ENCODE data around the gene PSTPIP1. TPM values are rescaled to one million over a fixed set of nuclear protein-coding genes. Genes with fewer than 3 reads are reported as not detected.

Gene PSTPIP1
- total RNA-seq, 1 donor from 2014 or later, result 4.3 TPM

DNA sequence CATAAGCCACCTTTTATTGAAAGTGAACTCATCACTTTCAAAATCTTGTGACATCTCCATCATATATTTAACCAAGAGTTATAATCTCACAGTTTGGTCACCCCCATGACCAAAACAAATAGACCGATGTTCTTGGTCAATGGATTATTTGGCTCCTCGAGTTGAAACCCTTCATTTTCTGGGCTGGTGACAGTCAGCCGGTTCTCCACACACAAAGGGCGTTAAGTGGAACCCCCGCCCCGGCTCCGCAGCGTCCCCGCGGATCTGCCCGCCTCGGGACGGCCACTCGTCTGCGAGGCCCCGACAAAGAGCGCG lies 75.2 kb downstream of the PSTPIP1 start:
- no peak for DNase-seq

GRCh38 chr15:77070495-77071304 lies 75.8 kb downstream of the PSTPIP1 start, which contains the start of gene TSPAN3:
Gene TSPAN3, minus strand, starts transcription at chr15:77071109. Its CDS starts 155 bp downstream, at chr15:77070954.
- DNase-seq, result peak; percentile 93

- DNase-seq, result no peak
These were observed 76.6 kb downstream of the PSTPIP1 start for GRCh38 chr15:77071305-77072223.

DNA sequence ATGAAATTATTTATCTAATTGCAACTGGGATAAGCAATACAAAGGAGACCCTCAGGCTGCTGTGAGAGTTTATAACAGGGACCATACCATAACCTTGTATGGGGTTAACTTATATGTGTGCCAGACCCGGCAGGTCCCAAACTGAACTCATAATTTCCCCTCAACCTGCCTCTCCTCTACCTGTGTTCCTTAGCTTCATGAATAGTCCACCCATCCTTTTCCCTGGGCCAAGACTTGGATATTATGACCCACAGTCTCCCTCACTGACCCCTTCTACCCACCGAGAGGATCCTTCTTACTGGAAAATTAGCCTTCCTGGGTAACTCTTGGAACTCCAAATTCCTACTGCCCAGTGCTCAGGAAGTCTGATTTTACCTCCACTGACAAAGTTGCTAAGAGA lies 79.4 kb downstream of the PSTPIP1 start:
- DNase-seq, result no peak

- no peak for DNase-seq
These were observed 80.6 kb downstream of the PSTPIP1 start for GRCh38 chr15:77075528-77075927.

DNA sequence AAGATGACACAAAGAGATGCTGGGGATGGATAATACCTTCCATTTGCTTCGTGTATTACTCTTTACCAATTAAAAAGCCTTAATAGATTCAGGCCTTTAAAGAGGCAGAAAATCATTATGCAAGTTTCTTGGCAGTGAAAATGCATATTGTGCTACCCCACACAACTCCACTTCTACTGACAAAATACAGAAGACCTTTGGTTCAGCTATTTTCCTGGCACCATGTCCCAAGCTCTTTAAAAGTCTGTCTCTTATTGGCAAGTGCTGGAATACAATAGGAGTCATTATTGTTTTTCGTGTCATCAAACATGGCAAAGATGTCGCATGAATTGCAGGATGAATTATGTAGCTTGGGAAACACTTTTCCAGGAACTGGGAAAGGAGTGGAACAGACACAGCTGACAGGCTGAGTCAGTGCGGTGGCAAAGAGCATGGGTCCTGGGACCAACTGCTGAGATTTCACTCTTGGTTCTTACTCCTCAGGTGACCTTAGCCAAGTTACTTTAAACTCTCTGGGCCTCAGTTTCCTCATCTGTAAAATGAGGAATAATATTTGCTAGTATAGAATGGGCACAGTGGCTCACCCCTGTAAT lies 81.5 kb downstream of the PSTPIP1 start:
- DNase-seq, result no peak

DNA sequence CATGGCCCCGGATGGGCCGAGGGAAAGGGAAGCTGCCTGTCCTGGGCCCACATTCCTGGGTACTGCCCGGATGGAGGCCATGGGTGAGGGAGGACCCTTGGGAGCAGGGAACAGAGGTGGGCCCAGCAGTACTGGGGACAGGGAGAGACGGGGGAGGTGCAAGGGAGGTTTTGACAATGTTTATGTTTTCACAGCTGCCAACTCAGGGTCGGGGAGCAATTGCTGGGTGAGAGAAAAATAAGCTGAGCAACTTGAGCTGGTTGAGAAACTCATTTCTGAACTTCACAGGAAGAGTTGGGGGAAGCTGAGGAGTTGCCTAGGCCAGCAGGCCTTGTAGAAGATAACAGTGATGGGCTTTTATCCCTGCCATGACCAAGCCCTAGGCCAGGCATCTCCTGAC lies 87.0 kb downstream of the PSTPIP1 start:
- no peak for DNase-seq

DNA sequence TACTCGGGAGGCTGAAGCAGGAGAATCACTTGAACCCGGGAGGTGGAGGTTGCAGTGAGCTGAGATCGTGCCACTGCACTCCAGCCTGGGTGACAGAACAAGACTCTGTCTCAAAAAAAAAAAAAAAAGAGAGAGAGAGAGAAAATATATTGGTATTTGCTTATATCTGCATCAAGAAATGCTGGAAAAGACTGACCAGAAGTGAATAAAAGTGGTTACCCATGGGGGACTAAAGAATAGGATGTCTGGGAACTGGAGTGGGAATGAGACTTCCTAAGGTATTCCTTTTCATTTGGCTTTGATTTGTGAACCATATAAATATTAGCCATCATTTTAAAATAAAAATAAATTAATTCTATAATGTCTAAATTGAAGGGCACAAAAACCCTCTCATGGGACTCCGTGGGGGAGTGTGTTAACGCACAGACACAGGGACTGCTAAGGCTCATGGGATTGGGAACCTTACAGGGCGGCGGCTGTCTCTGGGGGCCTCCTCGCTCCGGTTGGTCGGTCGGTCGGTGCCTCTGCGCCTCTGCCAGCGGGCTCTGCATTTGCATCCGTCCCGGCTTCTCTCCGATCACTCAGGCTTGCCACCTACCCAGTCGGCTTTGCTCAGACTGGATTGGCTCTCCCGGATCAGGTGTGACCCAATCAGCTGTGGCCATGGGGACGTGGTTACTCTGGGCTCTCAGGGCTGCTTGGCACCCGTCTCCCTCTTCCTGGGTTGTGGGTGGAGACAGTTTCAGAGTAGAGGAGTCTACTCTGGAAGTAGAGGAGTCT lies 88.6 kb downstream of the PSTPIP1 start:
- peak; percentile 19 for DNase-seq

GRCh38 chr15:77084436-77084835 lies 89.5 kb downstream of the PSTPIP1 start:
- DNase-seq, result no peak

DNA sequence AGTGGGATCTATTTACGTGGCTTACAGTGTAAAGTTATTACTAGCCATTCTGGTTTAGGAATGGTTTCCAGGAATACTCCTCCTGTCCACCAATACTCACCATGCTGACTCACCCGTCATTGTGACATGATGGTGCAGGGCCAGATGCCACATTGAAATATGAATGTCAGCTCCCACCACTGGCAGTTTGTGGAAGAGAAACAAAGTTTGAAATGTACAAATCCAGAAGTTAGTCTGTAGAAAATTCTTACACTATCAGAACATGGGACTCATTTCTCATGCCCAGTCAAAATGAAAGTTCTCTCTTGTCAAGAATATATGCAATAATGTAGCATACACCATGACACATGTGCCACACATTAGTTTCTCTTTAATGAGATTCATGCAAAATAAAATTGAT lies 90.4 kb downstream of the PSTPIP1 start:
- no peak for DNase-seq

Small RNA genes lying within 50 kb of the gene (small RNA-seq; reads per million reads assigned to genes)
- not detected for gene RN7SL278P (ENCODE audit: low replicate concordance)

Other genes with a start within 250 kb of the PSTPIP1 start
- gene SCAPER, start 89.8 kb upstream of the PSTPIP1 start, total RNA-seq, result 29.2 TPM
- 46.0 TPM for gene RCN2, start 63.4 kb upstream of the PSTPIP1 start, total RNA-seq
- 123 TPM for gene TSPAN3, start 76.0 kb downstream of the PSTPIP1 start, total RNA-seq